Kidney capillary endothelial cell (primary cell): ENCODE measurements around the gene RPL39L.

Experiments used
- DNase-seq: peaks from one replicate; pipeline ENCODE4 v3.0.0-alpha.2; 2018; ENCODE audit warnings: low spot score

The RPL39L gene

GRCh38 chr3:187093320-187093719 lies 46.0 kb downstream of the RPL39L start:
- no peak for DNase-seq

DNA sequence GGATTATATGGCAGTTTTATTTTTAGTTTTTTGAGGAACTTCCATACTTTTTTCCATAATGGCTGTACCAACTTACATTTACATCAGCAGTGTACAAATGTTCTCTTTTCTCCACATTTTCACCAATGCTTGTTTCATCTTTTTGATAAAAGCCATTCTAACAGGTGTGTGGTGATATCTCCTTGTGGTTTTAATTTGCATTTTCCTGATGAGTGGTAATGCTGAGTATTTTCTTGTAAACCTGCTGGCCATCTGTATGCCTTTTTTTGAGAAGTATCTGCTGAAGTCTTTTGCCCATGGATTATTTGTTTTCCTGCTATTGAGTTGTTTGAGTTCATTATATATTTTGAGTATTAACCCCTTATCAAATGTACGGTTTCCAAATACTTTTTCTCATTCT lies 50.6 kb downstream of the RPL39L start:
- DNase-seq = no peak

DNA sequence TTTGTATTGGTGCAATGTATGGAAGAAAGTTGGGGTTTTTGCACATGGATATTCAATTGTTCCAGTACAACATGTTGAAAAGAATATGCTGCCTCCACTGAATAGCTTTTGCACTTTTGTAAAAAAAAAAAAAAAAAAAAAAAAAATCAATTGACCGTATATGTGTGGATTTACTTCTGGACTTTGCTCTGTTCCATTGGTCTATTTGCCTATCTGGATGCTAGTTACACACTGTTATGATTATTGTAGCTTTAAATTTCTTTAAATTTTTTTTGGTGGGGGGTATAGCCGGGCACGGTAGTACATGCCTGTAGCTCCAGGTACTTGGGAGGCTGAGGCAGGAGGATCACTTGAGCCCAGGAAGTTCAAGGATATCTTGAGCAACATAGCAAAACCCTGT lies 52.5 kb downstream of the RPL39L start:
- DNase-seq = no peak

- DNase-seq = no peak
Observed at GRCh38 chr3:187085933-187086332, 53.4 kb downstream of the RPL39L start.

DNA sequence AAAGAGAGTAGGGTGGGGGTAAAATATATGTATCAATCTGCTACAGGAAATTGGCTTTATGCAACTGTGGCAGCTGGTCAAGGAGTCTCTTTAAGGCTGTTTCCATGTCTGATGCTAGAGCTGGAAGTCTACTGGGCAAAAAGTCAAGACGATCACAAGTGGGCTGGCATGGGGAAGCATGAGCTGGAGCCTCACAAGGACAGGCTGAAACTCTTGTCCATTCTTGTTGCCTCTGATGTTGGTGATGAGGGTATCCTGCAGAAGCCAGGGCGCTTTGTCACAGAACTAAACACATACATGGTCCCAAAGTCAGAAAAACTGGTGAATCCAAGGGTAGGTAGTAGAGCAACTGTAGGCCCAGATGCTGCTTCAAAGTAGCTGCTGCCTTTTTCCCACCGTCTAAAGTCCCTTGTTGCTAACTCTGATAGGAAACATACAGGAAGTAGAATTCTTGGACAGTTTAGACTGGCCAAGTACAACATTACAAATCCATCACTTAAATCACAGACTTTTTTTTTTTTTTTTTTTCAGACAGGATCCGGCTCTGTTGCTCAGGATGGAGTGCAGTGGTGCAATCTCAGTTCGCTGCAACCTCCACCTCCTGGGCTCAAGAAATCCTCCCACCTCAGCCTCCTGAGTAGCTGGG lies 54.2 kb downstream of the RPL39L start:
- no peak for DNase-seq

GRCh38 chr3:187084580-187084979 lies 54.7 kb downstream of the RPL39L start:
- DNase-seq = no peak

GRCh38 chr3:187084126-187084525 lies 55.2 kb downstream of the RPL39L start:
- DNase-seq = no peak

GRCh38 chr3:187082758-187083375 lies 56.4 kb downstream of the RPL39L start:
- DNase-seq = no peak

- no peak for DNase-seq
Observed at GRCh38 chr3:187080799-187081450, 58.4 kb downstream of the RPL39L start.

GRCh38 chr3:187079090-187080022 lies 59.9 kb downstream of the RPL39L start:
- no peak for DNase-seq

GRCh38 chr3:187077537-187077936 lies 61.8 kb downstream of the RPL39L start:
- DNase-seq = no peak

DNA sequence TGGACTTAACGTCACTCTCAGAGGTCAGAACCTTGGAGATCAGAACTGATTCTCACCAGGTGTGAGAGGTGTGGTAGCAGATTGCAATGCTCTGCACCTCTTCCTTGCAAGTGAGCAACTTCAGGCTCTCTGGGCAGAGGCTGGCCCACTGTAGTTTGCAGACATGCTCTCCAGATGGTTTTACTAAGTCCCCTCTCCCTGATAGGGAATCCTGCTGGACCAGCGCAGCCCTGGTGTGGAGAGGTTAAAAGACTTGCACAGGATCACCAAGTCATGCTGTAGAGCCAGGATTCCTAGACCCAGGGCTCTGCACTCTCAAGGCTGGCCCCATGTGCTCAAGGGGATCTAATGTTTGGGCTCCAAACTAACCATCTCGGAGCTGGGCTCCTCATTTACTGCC lies 62.2 kb downstream of the RPL39L start:
- DNase-seq = no peak

- no peak for DNase-seq
Observed at GRCh38 chr3:187076297-187076696, 63.0 kb downstream of the RPL39L start.

DNA sequence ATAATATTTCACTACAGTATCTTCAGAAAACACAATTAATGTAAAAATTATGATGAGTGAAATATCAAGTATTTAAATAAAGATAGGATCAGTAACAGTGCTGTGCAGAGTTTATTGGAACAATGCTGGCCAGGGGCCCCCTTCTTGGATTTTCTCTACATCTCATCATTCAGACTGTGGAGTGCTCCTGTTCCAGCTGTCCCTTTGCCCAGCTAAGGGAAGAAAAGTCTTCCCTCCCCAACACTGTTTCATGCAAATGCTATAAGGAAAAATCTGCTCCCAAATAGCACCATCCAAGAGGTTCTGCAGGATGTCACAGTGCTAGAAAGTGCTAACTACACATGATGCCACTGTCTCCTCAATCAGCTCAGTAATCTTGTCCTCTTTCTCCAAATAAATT lies 64.5 kb downstream of the RPL39L start:
- no peak for DNase-seq

GRCh38 chr3:187073581-187074098 lies 65.7 kb downstream of the RPL39L start:
- DNase-seq = no peak

- DNase-seq = no peak
Observed at GRCh38 chr3:187072511-187072910, 66.8 kb downstream of the RPL39L start.

DNA sequence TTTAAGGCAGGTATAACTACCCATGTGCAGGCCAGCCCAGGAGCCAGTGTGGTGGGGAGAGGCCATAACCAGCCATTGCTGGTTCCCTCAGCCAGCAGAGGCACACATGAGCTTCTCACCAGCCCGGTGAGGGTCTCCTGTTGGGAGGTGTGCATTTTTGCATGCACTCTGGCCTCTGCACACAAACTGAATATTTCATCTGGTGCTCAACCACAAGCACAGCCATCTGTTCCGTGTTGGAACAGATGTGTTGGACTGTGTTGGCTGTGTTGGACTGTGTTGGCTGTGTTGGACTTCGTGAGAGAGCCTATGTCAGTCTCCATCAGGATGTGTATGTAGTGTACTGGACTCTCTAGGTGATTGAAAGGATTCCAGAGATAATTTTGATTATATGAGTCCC lies 67.2 kb downstream of the RPL39L start:
- no peak for DNase-seq
